SW480 (cell line): ENCODE measurements around the gene TRPC4AP.
A peak's percentile ranks its signal among the peaks of the same experiment; 100 is the strongest.

Experiments
- DNase-seq: peaks from one replicate; pipeline ENCODE4 v3.0.0-alpha.2; 2016; ENCODE audit warnings: low spot score

The TRPC4AP gene

GRCh38 chr20:34970193-34970840 lies 122.3 kb downstream of the TRPC4AP start:
- no peak for DNase-seq

GRCh38 chr20:34968042-34968775 lies 124.4 kb downstream of the TRPC4AP start:
- DNase-seq: no peak

- no peak for DNase-seq
Measured at GRCh38 chr20:34967421-34967820, 125.2 kb downstream of the TRPC4AP start.

- DNase-seq: peak; percentile 93
Measured at GRCh38 chr20:34965051-34965450, 127.6 kb downstream of the TRPC4AP start.

- DNase-seq: no peak
Measured at GRCh38 chr20:34964486-34964885, 128.1 kb downstream of the TRPC4AP start.

- no peak for DNase-seq
Measured at GRCh38 chr20:34956751-34957472, 135.7 kb downstream of the TRPC4AP start.

- no peak for DNase-seq
Measured at GRCh38 chr20:34956041-34956458, 136.6 kb downstream of the TRPC4AP start.

- peak; percentile 97 for DNase-seq
Measured at GRCh38 chr20:34955231-34956040, 137.2 kb downstream of the TRPC4AP start, which contains the start of the genes GSS and MYH7B. Gene GSS, minus strand, starts transcription at chr20:34955806. Its CDS starts 3,954 bp downstream, at chr20:34951852. Gene MYH7B, plus strand, starts transcription at chr20:34955868. Its CDS starts 22,138 bp downstream, at chr20:34978006.

- DNase-seq: peak; percentile 73
Measured at GRCh38 chr20:34954904-34955230, 137.7 kb downstream of the TRPC4AP start.

GRCh38 chr20:34953960-34954359 lies 138.6 kb downstream of the TRPC4AP start:
- DNase-seq: no peak

GRCh38 chr20:34952671-34953070 lies 139.9 kb downstream of the TRPC4AP start:
- DNase-seq: no peak
